Nucleus accumbens (tissue), 56 donors: ENCODE results near the gene TMEM212.

Source experiments
- DNase-seq, 56 donors: peaks; one replicate each; lab custom pipeline; 2025; lab: John Stamatoyannopoulos, UW

The TMEM212 gene

GRCh38 chr3:171832989-171833388, 10.2 kb upstream of the TMEM212 start:
- no peak for DNase-seq

- DNase-seq: no peak
Measured at GRCh38 chr3:171833789-171834460, 9.2 kb upstream of the TMEM212 start.

DNA sequence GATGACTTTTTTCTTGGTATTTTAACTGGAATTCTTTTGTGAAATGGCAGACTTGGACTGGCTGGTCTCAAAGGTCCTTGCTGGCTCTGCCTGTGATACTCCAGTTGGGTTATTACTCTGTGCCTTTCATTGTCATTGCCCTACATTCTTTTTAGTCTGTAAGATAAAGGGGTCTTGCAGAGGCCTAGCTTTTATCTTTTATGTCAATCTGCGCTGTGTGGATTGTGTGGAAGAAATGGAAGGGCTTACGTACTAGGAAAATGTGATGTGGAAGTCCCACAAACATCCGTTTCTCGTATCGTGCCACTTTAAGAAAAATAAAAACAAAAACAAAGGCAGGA, 8.7 kb upstream of the TMEM212 start:
- DNase-seq: no peak

DNA sequence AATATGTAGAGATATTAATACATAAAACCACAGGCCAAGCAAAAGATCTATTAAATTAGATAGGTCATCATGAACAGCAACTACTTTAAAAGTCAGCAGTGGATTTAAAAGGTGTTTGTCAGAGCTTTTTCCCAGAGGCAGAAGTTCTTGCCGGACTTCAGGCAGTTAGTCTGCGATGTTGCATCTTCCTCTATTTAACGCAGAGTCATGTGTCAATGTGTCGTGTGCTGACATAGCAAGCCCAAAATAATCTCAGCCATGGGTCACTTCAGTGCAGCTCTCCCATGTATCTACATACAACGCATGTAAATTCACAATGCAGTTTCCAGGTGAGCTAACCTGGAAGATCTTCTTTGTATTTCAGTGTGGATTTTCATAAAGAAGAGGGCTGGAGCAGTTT, 8.0 kb upstream of the TMEM212 start:
- no peak for DNase-seq

DNA sequence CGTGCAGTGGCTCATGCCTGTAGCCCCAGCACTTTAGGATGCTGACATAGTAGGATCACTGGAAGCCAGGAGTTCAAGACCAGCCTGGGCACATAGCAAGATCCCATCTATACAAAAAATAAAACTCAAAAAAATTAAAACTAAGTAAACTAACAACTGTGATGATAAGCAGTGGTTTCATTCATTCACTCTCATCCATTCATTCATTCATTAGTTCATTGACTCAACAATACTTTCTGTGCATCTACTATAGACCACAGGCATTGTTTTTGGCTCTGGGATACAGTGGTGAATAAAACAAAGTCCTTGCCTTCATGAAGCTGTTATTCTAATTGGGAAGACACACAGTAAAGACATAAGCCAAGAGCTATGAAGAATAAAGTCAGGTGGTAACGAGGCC, 7.5 kb upstream of the TMEM212 start:
- DNase-seq: no peak

- no peak for DNase-seq
Measured at GRCh38 chr3:171836855-171837254, 6.3 kb upstream of the TMEM212 start.

- DNase-seq: no peak
Measured at GRCh38 chr3:171837698-171838097, 5.5 kb upstream of the TMEM212 start.

GRCh38 chr3:171838218-171838720, 4.9 kb upstream of the TMEM212 start:
- peak in 35 of 56 donors; percentile 8 to 64 (median 30) for DNase-seq

GRCh38 chr3:171839270-171839669, 3.9 kb upstream of the TMEM212 start:
- no peak for DNase-seq

- no peak for DNase-seq
Measured at GRCh38 chr3:171840445-171840810, 2.7 kb upstream of the TMEM212 start.

GRCh38 chr3:171840811-171841619, 2.1 kb upstream of the TMEM212 start:
- DNase-seq: no peak

DNA sequence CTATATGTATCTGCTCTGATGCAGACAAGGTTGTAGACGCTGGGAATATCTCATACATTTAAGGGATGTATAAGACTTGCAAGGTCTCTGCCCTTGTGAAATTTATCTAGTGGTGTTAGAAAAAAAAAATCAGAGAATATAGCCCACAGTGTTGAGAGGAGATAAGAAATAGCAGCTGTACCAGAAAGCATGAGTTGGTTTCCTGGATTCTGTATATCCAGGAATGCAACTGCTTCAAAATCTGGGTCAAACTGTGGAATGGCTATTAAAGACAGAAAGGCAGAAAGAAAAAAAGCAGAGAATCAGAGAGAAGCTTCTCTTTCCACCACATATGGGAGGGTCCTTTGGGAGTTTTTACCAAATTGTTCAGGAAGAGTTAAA, 1.5 kb upstream of the TMEM212 start:
- no peak for DNase-seq

GRCh38 chr3:171844873-171845272, 1.7 kb downstream of the TMEM212 start:
- DNase-seq: no peak

GRCh38 chr3:171845481-171846284, 2.5 kb downstream of the TMEM212 start:
- no peak for DNase-seq

DNA sequence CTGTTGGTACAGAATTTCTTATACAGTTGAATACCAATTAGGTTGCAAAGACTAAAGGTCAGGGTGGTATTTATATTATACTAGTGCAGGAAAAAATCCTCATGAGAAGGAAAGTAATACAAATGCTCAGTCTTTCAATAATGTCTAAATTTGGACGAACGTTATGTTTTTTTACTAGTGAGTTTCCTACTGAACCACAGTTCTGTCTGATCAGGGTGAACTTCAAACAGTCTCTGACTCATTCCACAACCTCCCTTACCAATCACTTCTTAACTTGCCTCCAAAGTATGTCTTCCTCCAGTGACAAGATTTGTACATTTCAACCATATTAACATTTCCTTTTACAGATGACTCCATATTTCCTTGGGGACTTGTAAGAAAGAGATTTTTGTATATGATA, 3.4 kb downstream of the TMEM212 start:
- no peak for DNase-seq

DNA sequence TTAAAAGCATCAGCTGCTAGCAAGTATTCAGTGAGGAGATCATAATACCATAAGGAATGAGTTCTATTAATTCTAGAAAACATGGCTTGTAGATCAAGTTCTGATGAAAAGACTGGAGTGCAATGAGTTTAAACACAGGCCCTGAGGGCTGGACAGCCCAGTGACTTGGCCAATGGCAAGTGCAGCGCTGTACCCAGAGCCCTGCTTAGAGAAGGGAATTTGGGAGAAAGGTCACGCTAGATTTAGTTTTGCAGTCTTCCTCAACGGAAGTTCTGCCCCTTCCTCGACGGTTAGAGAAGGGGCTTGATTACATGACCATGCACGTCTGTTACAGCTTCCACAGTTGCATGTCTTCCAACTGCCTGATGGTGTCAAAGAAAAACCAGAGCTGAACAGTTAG, 4.0 kb downstream of the TMEM212 start:
- no peak for DNase-seq

- DNase-seq: no peak
Measured at GRCh38 chr3:171847595-171848259, 4.6 kb downstream of the TMEM212 start.

- no peak for DNase-seq
Measured at GRCh38 chr3:171849617-171850319, 6.6 kb downstream of the TMEM212 start.

- DNase-seq: no peak
Measured at GRCh38 chr3:171850320-171850959, 7.3 kb downstream of the TMEM212 start.
